Measurements from ENCODE around the gene AP1S3.

- no peak for TF ChIP-seq CTCF (conservative IDR thresholded peaks at IDR 0.05)
- no peak for TF ChIP-seq EZH2 (IDR thresholded peaks at IDR 0.05; ENCODE audit: low read depth)
These were observed 36.5 kb downstream of the AP1S3 start for GRCh38 chr2:223800908-223801307.
